B cell (primary cell): ENCODE results near the gene SSU72. TPM values are rescaled to one million over a fixed set of nuclear protein-coding genes. Genes with fewer than 3 reads are reported as not detected.
"Not testable (repeated sequence)": the region's sequence is repeated elsewhere in the genome, so short reads cannot be mapped to it uniquely, and the experiment has no call there.

ENCODE experiments used
- ATAC-seq: fragments of 200-7000 bp; cut with Tn5 transposase; one replicate; pipeline ENCODE4 v1.10.0; 2021; ENCODE audit warnings: low read depth, mild to moderate bottlenecking, moderate number of reproducible peaks, moderate library complexity
- CTCF ChIA-PET: fragments of 350-600 bp; sonication (Branson Sonifier 250); formaldehyde crosslinking; loops from one replicate; lab custom pipeline; 2021; ENCODE audit warnings: antibody characterized with exemption, inconsistent platforms; lab: Charles Lee
- POLR2A ChIA-PET: fragments of 350-600 bp; sonication (Branson Sonifier 250); formaldehyde crosslinking; loops from one replicate; lab custom pipeline; 2021; ENCODE audit warnings: antibody characterized with exemption; lab: Charles Lee
- DNase-seq: peaks from one replicate; pipeline ENCODE4 v3.0.0; 2013
- H2AFZ ChIP-seq: 2 replicates; pipeline ENCODE4 v1.6.1; 2012; ENCODE audit warnings: mild to moderate bottlenecking, low read depth, low read length; ENCODE audit not compliant: insufficient read depth, poor library complexity, severe bottlenecking
- H3K27ac ChIP-seq, 2 donors: 1 replicate in 1 of 2; 2 replicates in 1 of 2; pipeline ENCODE4 v1.5.1; 2012 to 2013; ENCODE audit warnings: low read length in 2 of 2, mild to moderate bottlenecking in 2 of 2, moderate library complexity in 1 of 2
- H3K27me3 ChIP-seq, 4 experiments: fragments of 200-600 bp in 1 of 4; sonication (generic) in 1 of 4; replicated peaks in 1 of 4; 1 replicate in 2 of 4; 2 replicates in 2 of 4; pipeline versions ENCODE4 v1.6.1 to v1.7.0; 2013 to 2016; ENCODE audit warnings: low read length in 3 of 4, mild to moderate bottlenecking in 2 of 4, mixed read lengths in 1 of 4, moderate library complexity in 1 of 4; ENCODE audit not compliant: insufficient read depth in 4 of 4, control insufficient read depth in 3 of 4; ENCODE audit errors: control extremely low read depth in 1 of 4
- H3K36me3 ChIP-seq, 2 experiments: replicated peaks in 1 of 2; 1 replicate in 1 of 2; 2 replicates in 1 of 2; pipeline versions ENCODE4 v1.6.1 to v1.7.1; 2013; ENCODE audit warnings: low read length in 1 of 2; ENCODE audit not compliant: insufficient read depth in 2 of 2, control insufficient read depth in 1 of 2; ENCODE audit errors: control extremely low read depth in 1 of 2, extremely low read depth in 1 of 2
- H3K4me1 ChIP-seq, 2 donors: fragments of 200-600 bp in 1 of 2; sonication (generic) in 1 of 2; 1 replicate in 1 of 2; 2 replicates in 1 of 2; pipeline versions ENCODE4 v1.5.1 to v1.6.1; 2013 to 2017; ENCODE audit warnings: low read length in 2 of 2; ENCODE audit not compliant: control insufficient read depth in 2 of 2, insufficient read depth in 2 of 2
- H3K4me2 ChIP-seq: replicated peaks from 2 replicates; pipeline ENCODE3; 2012; ENCODE audit warnings: mild to moderate bottlenecking, low read depth, low read length; ENCODE audit not compliant: poor library complexity, severe bottlenecking
- H3K4me3 ChIP-seq, 5 experiments: fragments of 200-600 bp in 1 of 5; sonication (generic) in 1 of 5; 1 replicate in 3 of 5; 2 replicates in 2 of 5; pipeline versions ENCODE4 v1.5.1 to v1.7.0; 2011 to 2016; ENCODE audit warnings: low read length in 4 of 5, mild to moderate bottlenecking in 4 of 5, low read depth in 2 of 5, control low read depth in 1 of 5, moderate library complexity in 1 of 5; ENCODE audit not compliant: insufficient read depth in 1 of 5; ENCODE audit errors: control extremely low read depth in 1 of 5, extremely low read depth in 1 of 5
- H3K79me2 ChIP-seq: fragments of 200-600 bp; sonication (generic); one replicate; pipeline ENCODE4 v1.6.0; 2016; ENCODE audit warnings: low read length; ENCODE audit not compliant: control insufficient read depth, insufficient read depth
- H3K9ac ChIP-seq: fragments of 200-600 bp; sonication (generic); 2 replicates; pipeline ENCODE4 v1.6.1; 2017; ENCODE audit warnings: mild to moderate bottlenecking, low read length, moderate library complexity
- H3K9me3 ChIP-seq, 3 donors: one replicate each; pipeline versions ENCODE4 v1.6.1 to v1.7.1; 2013; ENCODE audit warnings: low read length in 2 of 3; ENCODE audit not compliant: control insufficient read depth in 2 of 3, insufficient read depth in 1 of 3; ENCODE audit errors: control extremely low read depth in 1 of 3
- H4K20me1 ChIP-seq: 2 replicates; pipeline ENCODE4 v1.6.0; 2012; ENCODE audit warnings: mild to moderate bottlenecking, low read length; ENCODE audit not compliant: insufficient read depth, control insufficient read depth, poor library complexity, severe bottlenecking
- H3K27ac Mint-ChIP-seq: one replicate; pipeline ENCODE4 v1.8.0; 2021; ENCODE audit warnings: mixed read lengths
- H3K27me3 Mint-ChIP-seq: one replicate; pipeline ENCODE4 v1.8.0; 2021; ENCODE audit warnings: mixed read lengths
- H3K4me1 Mint-ChIP-seq: one replicate; pipeline ENCODE4 v1.8.0; 2021; ENCODE audit warnings: mixed read lengths
- H3K4me3 Mint-ChIP-seq: one replicate; pipeline ENCODE4 v1.8.0; 2021; ENCODE audit warnings: mixed read lengths
- H3K9me3 Mint-ChIP-seq: one replicate; pipeline ENCODE4 v1.8.0; 2022; ENCODE audit warnings: mixed read lengths; ENCODE audit not compliant: insufficient read depth
- EZH2 ChIP-seq: IDR thresholded peaks from 2 replicates; pipeline ENCODE4 v1.6.1; 2012; ENCODE audit warnings: borderline replicate concordance, low read depth, mild to moderate bottlenecking, moderate library complexity, low read length; ENCODE audit not compliant: insufficient read depth, poor library complexity, severe bottlenecking
- WGBS: methylation state at CpG from one replicate; pipeline ENCODE4 v1.1.5; 2013; ENCODE audit warnings: missing lambda C conversion rate; ENCODE audit not compliant: insufficient coverage; 5-methylcytosine and 5-hydroxymethylcytosine counted together
- intact Hi-C: fragments of 100-400 bp; cut with micrococcal nuclease; formaldehyde crosslinking; loops from one replicate; pipeline ENCODE4 v1.10.0; 2022
- polyA plus RNA-seq: library from polyadenylated mRNA; depleted of rRNA; stranded (reverse); fragments of >200 nt; gene quantifications from 2 replicates; pipeline ENCODE4 v1.2.3, GENCODE V29; 2012
- total RNA-seq, 2 donors: library from RNA; stranded (reverse); fragments of 120-200 nt in 1 of 2; gene quantifications; 1 replicate in 1 of 2; 2 replicates in 1 of 2; pipeline versions ENCODE4 v1.2.3 to v1.2.4, GENCODE V29; 2013 to 2022

SSU72 gene
- total and polyA plus RNA-seq, 2 donors (not counting 1 experiment from before 2014, with no cell fraction given), result 86.8 to 112 TPM

- H3K9ac ChIP-seq, CTCF ChIA-PET, H2AFZ ChIP-seq, H3K4me3 Mint-ChIP-seq, intact Hi-C loops, H3K4me1 ChIP-seq, H3K27me3 ChIP-seq, H3K4me1 Mint-ChIP-seq, H3K27ac ChIP-seq, H3K27ac Mint-ChIP-seq, H3K4me2 ChIP-seq, H3K36me3 ChIP-seq, H3K9me3 Mint-ChIP-seq, DNase-seq, ATAC-seq, H3K9me3 ChIP-seq, H3K4me3 ChIP-seq, H3K27me3 Mint-ChIP-seq, POLR2A ChIA-PET: not testable (repeated sequence)
- WGBS, result 82% methylated on average over 8 of the region's 11 CpGs
- Histone ChIP-seq H3K79me2 (peaks cover 32% of the 10 kb centered on the region), H4K20me1 (peaks cover 45% of the 10 kb centered on the region)
Measured at GRCh38 chr1:1556961-1557360, 17.7 kb downstream of the SSU72 start.

GRCh38 chr1:1556505-1556904 is 18.2 kb downstream of the SSU72 start:
- no peak overlapping the region for H3K4me2 ChIP-seq
- peaks cover 0 to 4% of the 10 kb centered on the region in 2 experiments for H3K36me3 ChIP-seq
- POLR2A ChIA-PET, result no interaction called here
- ATAC-seq, result no peak
- H3K4me3 ChIP-seq, result no peak overlapping the region
- no peak overlapping the region for H3K27ac Mint-ChIP-seq
- H3K4me1 Mint-ChIP-seq, result peaks cover 2% of the 10 kb centered on the region
- H3K9me3 Mint-ChIP-seq, result no peaks in the 10 kb centered on the region
- H3K27me3 Mint-ChIP-seq, result no peaks in the 10 kb centered on the region
- peaks cover 45% of the 10 kb centered on the region for H4K20me1 ChIP-seq
- intact Hi-C loops, result no loop called here
- H3K79me2 ChIP-seq, result peaks cover 32% of the 10 kb centered on the region
- H3K4me3 Mint-ChIP-seq, result no peak overlapping the region
- CTCF ChIA-PET, result no interaction called here
- no peak for TF ChIP-seq EZH2
- 93% methylated on average over 6 of the region's 6 CpGs for WGBS
- no peaks in the 10 kb centered on the region for H3K27me3 ChIP-seq
- no peak overlapping the region for H3K9ac ChIP-seq
- H3K27ac ChIP-seq, result no peak overlapping the region
- no peak for DNase-seq
- no peaks in the 10 kb centered on the region for H3K9me3 ChIP-seq
- H3K4me1 ChIP-seq, result no peaks in the 10 kb centered on the region
- no peak overlapping the region for H2AFZ ChIP-seq
